SK-N-SH treated with all-trans-retinoic acid at 6 μM for 48 hours (cell line): ENCODE data around the gene SLC12A7.

Experiments
- ATAC-seq: fragments of 200-7000 bp; cut with Tn5 transposase; 3 replicates; pipeline ENCODE4 v1.9.1; 2020; ENCODE audit warnings: mild to moderate bottlenecking, moderate library complexity
- ARNTL ChIP-seq: fragments of 450-650 bp; formaldehyde crosslinking; IDR thresholded peaks from 2 replicates; pipeline ENCODE4 v1.5.0; 2020; ENCODE audit warnings: low read depth, mild to moderate bottlenecking, moderate library complexity, borderline replicate concordance
- CREB5 ChIP-seq: fragments of 250-450 bp; sonication (Bioruptor Pico); IDR thresholded peaks from 2 replicates; pipeline ENCODE4 v1.5.1; 2020; ENCODE audit warnings: low read depth, mild to moderate bottlenecking, moderate library complexity
- CSDC2 ChIP-seq: fragments of 250-450 bp; sonication (Bioruptor Pico); IDR thresholded peaks from 2 replicates; pipeline ENCODE4 v1.5.0; 2020; ENCODE audit warnings: mild to moderate bottlenecking, moderate library complexity
- ISL1 ChIP-seq: fragments of 250-450 bp; sonication (Bioruptor Pico); IDR thresholded peaks from 2 replicates; pipeline ENCODE4 v2.1.2; 2022; ENCODE audit warnings: mild to moderate bottlenecking, moderate library complexity
- OSR1 ChIP-seq: fragments of 250-450 bp; sonication (Bioruptor Pico); IDR thresholded peaks from 2 replicates; pipeline ENCODE4 v1.8.0; 2022; ENCODE audit warnings: moderate library complexity, mild to moderate bottlenecking, inconsistent platforms
- PATZ1 ChIP-seq: fragments of 250-450 bp; sonication (Bioruptor Pico); IDR thresholded peaks from 2 replicates; pipeline ENCODE4 v1.8.0; 2020; ENCODE audit warnings: mild to moderate bottlenecking, moderate library complexity, borderline replicate concordance
- PPARA ChIP-seq: fragments of 250-450 bp; sonication (Bioruptor Pico); IDR thresholded peaks from 2 replicates; pipeline ENCODE4 v1.5.0; 2020; ENCODE audit warnings: mild to moderate bottlenecking, borderline replicate concordance
- RARB ChIP-seq: fragments of 250-450 bp; sonication (Bioruptor Pico); IDR thresholded peaks from 2 replicates; pipeline ENCODE4 v1.8.0; 2021; ENCODE audit warnings: mild to moderate bottlenecking, moderate library complexity
- SNAI2 ChIP-seq: fragments of 250-450 bp; sonication (Bioruptor Pico); IDR thresholded peaks from 2 replicates; pipeline ENCODE4 v1.5.0; 2020; ENCODE audit warnings: mild to moderate bottlenecking, moderate library complexity
- TCF4 ChIP-seq: fragments of 250-450 bp; sonication (Bioruptor Pico); IDR thresholded peaks from 2 replicates; pipeline ENCODE4 v1.8.0; 2021; ENCODE audit warnings: mild to moderate bottlenecking, moderate library complexity, borderline replicate concordance
- TSHZ2 ChIP-seq: fragments of 250-450 bp; sonication (Bioruptor Pico); IDR thresholded peaks from 2 replicates; pipeline ENCODE4 v1.5.0; 2020; ENCODE audit warnings: mild to moderate bottlenecking, moderate library complexity
- ZC3H10 ChIP-seq: fragments of 250-450 bp; sonication (Bioruptor Pico); IDR thresholded peaks from 2 replicates; pipeline ENCODE4 v1.5.1; 2021; ENCODE audit warnings: mild to moderate bottlenecking, moderate library complexity
- ZFP30 ChIP-seq: fragments of 450-650 bp; formaldehyde crosslinking; IDR thresholded peaks from 2 replicates; pipeline ENCODE4 v1.5.0; 2022; ENCODE audit warnings: mild to moderate bottlenecking, moderate library complexity
- ZNF565 ChIP-seq: fragments of 450-650 bp; formaldehyde crosslinking; conservative IDR thresholded peaks from 2 replicates; pipeline ENCODE4 v1.5.0; 2020; ENCODE audit warnings: low read depth, mild to moderate bottlenecking, moderate library complexity
- ZNF70 ChIP-seq: fragments of 450-650 bp; formaldehyde crosslinking; IDR thresholded peaks from 2 replicates; pipeline ENCODE4 v1.5.0; 2020; ENCODE audit warnings: mild to moderate bottlenecking, moderate library complexity
- ZNF8 ChIP-seq: fragments of 450-650 bp; formaldehyde crosslinking; IDR thresholded peaks from 2 replicates; pipeline ENCODE4 v1.5.0; 2020; ENCODE audit warnings: mild to moderate bottlenecking, moderate library complexity

Gene SLC12A7

GRCh38 chr5:1118231-1118698, 6.4 kb upstream of the SLC12A7 start:
- no peak for TF ChIP-seq OSR1 (CRISPR knock-in tag)
- TF ChIP-seq ZNF70 (CRISPR knock-in tag): no peak
- TF ChIP-seq TSHZ2: no peak
- no peak for TF ChIP-seq RARB (CRISPR knock-in tag)
- ATAC-seq: peak; percentile 28; the same call in 1 of the 3 replicates

GRCh38 chr5:1116977-1117376, 5.1 kb upstream of the SLC12A7 start:
- TF ChIP-seq ZNF8 (CRISPR knock-in tag) (no peak), ZC3H10 (no peak), ZNF565 (CRISPR knock-in tag) (no peak), PPARA (CRISPR knock-in tag) (no peak), SNAI2 (CRISPR knock-in tag) (no peak), ZFP30 (no peak), ISL1 (CRISPR knock-in tag) (no peak)
- no peak for ATAC-seq

GRCh38 chr5:1116109-1116740, 4.4 kb upstream of the SLC12A7 start:
- TF ChIP-seq ARNTL (CRISPR knock-in tag): no peak
- TF ChIP-seq ZNF8 (CRISPR knock-in tag): no peak
- no peak for TF ChIP-seq OSR1 (CRISPR knock-in tag)
- no peak for TF ChIP-seq TSHZ2
- TF ChIP-seq RARB (CRISPR knock-in tag): no peak
- no peak for TF ChIP-seq TCF4
- TF ChIP-seq ISL1 (CRISPR knock-in tag): no peak
- no peak for TF ChIP-seq ZFP30
- TF ChIP-seq CREB5 (CRISPR knock-in tag): no peak
- TF ChIP-seq CSDC2 (CRISPR knock-in tag): no peak
- no peak for TF ChIP-seq PATZ1
- TF ChIP-seq ZNF565 (CRISPR knock-in tag): no peak
- no peak for TF ChIP-seq ZNF70 (CRISPR knock-in tag)
- no peak for TF ChIP-seq SNAI2 (CRISPR knock-in tag)
- ATAC-seq: no peak

- TF ChIP-seq ZNF565 (CRISPR knock-in tag): no peak
- no peak for TF ChIP-seq ARNTL (CRISPR knock-in tag)
- ATAC-seq: no peak
These were observed 3.4 kb upstream of the SLC12A7 start for GRCh38 chr5:1115123-1115815.
